ENCODE measurements around the gene LIN9.
A peak's percentile ranks its signal among the peaks of the same experiment; 100 is the strongest.

Gene LIN9

GRCh38 chr1:226181996-226182714 is 126.8 kb downstream of the LIN9 start:
- Mint-ChIP-seq H3K9me3 (no peaks in the 10 kb centered on the region), H3K4me1 (ENCODE audit: low read depth) (peaks cover 37% of the 10 kb centered on the region), H3K4me3 (peak overlapping the region; percentile 59), H3K27me3 (no peaks in the 10 kb centered on the region), H3K27ac (peak overlapping the region; percentile 83), H3K36me3 (ENCODE audit: low read depth) (peaks cover 36% of the 10 kb centered on the region)
- intact Hi-C loops (cut with micrococcal nuclease): no loop called here
